Bronchial epithelial cell (primary cell): Measurements from ENCODE around the gene ZDHHC13. TPM values are rescaled to one million over a fixed set of nuclear protein-coding genes. Genes with fewer than 3 reads are reported as not detected.

Experiments used
- DNase-seq: peaks from one replicate; pipeline ENCODE4 v3.0.0-alpha.2; 2010; ENCODE audit warnings: low read depth
- FAIRE-seq: peaks from 2 replicates; lab custom pipeline; 2011; peaks lifted over from hg19 to GRCh38; lab: Jason Lieb, UNC
- H3K27me3 ChIP-seq: 2 replicates; pipeline ENCODE4 v1.5.1; 2011; ENCODE audit warnings: low read length; ENCODE audit not compliant: control insufficient read depth, insufficient read depth
- H3K36me3 ChIP-seq: 2 replicates; pipeline ENCODE4 v1.5.1; 2011; ENCODE audit warnings: low read length; ENCODE audit not compliant: control insufficient read depth, insufficient read depth
- H3K4me3 ChIP-seq: 2 replicates; pipeline ENCODE4 v1.5.1; 2011; ENCODE audit warnings: mild to moderate bottlenecking, low read depth, low read length, control low read depth
- total RNA-seq: library from RNA; depleted of rRNA; stranded (reverse); fragments of >200 nt; gene quantifications from 2 replicates; pipeline ENCODE4 v1.2.1, GENCODE V29; 2014
- TF ChIP-seq, protein P1 (sequence below): IDR thresholded peaks from 2 replicates; pipeline ENCODE4 v1.5.1; 2011; ENCODE audit warnings: mild to moderate bottlenecking, moderate library complexity, low read length, control low read depth, inconsistent platforms; ENCODE audit not compliant: insufficient read depth, severe bottlenecking

ZDHHC13 gene
- total RNA-seq, 1 donor from 2014 or later: 21.6 TPM

DNA sequence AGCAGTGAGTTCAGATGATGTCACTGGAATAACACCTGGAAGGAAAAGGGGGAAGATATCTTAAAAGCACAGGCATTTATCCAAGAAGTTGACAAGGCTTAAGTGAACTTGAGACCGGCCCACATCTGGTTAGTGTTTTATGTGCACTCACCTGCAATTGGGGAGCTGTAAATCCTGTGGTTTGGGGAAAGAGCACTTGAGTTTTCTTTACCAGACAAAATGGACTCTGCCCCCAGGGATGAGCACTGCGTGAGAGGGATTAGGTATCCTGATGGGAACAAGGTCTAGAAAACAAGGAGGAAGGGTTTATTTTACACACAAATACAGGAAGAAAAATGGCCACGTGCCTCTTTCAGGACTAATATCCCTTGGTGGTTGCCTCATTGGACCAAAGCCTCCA, 108.6 kb downstream of the ZDHHC13 start:
- no peak for DNase-seq
- TF ChIP-seq, protein P1, sequence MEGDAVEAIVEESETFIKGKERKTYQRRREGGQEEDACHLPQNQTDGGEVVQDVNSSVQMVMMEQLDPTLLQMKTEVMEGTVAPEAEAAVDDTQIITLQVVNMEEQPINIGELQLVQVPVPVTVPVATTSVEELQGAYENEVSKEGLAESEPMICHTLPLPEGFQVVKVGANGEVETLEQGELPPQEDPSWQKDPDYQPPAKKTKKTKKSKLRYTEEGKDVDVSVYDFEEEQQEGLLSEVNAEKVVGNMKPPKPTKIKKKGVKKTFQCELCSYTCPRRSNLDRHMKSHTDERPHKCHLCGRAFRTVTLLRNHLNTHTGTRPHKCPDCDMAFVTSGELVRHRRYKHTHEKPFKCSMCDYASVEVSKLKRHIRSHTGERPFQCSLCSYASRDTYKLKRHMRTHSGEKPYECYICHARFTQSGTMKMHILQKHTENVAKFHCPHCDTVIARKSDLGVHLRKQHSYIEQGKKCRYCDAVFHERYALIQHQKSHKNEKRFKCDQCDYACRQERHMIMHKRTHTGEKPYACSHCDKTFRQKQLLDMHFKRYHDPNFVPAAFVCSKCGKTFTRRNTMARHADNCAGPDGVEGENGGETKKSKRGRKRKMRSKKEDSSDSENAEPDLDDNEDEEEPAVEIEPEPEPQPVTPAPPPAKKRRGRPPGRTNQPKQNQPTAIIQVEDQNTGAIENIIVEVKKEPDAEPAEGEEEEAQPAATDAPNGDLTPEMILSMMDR: no peak
- Histone ChIP-seq H3K36me3 (peaks cover 2% of the 10 kb centered on the region), H3K27me3 (no peaks in the 10 kb centered on the region), H3K4me3 (no peak overlapping the region)
- no peak for FAIRE-seq

Other genes starting within 250 kb of the ZDHHC13 start
- not detected in 2 replicates for gene MRGPRX1, start 177.8 kb upstream of the ZDHHC13 start, total RNA-seq
- gene MRGPRX2, start 56.5 kb upstream of the ZDHHC13 start, total RNA-seq: not detected in 2 replicates
- not detected in 2 replicates for gene CSRP3, start 84.8 kb downstream of the ZDHHC13 start, total RNA-seq
- 0.26 TPM in 2 replicates for gene E2F8, start 123.8 kb downstream of the ZDHHC13 start, total RNA-seq